GM19395 (cell line): ENCODE results near the gene CDH18.

Source experiments
- ATAC-seq: cut with Tn5 transposase; IDR thresholded peaks from one replicate; pipeline ENCODE4 v1.9.1; 2021; ENCODE audit warnings: mild to moderate bottlenecking, moderate library complexity; ENCODE audit not compliant: unreplicated experiment

The CDH18 gene

GRCh38 chr5:19987612-19988361 is at the start of gene CDH18:
Gene CDH18 (minus strand): TSS chr5:19988200. CDS start chr5:19838986, 149,214 bp downstream.
- ATAC-seq = no peak

GRCh38 chr5:20034717-20035116 is 46.7 kb upstream of the CDH18 start:
- no peak for ATAC-seq

DNA sequence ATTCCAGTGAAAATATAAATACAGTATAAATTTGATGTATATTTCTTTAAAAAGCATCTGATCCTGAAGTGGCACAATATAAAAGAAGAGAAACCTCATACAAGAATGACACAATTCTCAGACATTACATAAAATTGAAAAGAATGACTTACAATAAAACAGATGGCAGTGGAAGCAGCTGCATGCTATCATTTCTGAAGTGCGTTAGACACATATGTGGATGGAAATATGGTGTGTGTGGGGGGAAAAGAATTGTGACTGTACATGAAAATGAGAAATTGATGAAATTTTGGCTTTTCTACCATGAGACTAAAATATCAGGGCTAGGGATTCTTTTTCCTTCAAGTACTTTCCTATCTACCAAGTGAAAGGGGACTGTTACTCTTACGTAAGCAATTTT is 45.9 kb upstream of the CDH18 start:
- ATAC-seq = no peak

- ATAC-seq = no peak
Measured at GRCh38 chr5:20032896-20033295, 44.9 kb upstream of the CDH18 start.

GRCh38 chr5:20030125-20030524 is 42.1 kb upstream of the CDH18 start:
- no peak for ATAC-seq

- ATAC-seq = no peak
Measured at GRCh38 chr5:20029266-20029665, 41.3 kb upstream of the CDH18 start.

DNA sequence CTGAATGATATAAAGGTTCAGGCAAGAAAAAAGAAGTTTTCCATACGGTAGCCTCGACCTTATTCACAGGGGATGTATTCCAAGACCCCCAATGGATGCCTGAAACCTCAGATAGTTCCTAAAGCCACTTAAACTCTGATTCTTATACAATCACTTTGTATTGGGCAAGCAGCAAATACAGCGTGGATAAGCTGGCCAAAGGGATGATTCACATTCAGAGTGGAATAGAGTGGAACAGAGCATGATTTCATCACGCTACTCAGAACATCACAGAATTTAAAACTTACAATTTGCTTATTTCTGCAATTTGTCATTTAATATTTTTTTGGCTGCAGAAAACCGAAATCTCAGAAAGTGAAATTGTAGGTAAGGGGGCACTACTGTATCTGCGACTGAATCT is 40.5 kb upstream of the CDH18 start:
- ATAC-seq = no peak

GRCh38 chr5:20023686-20024180 is 35.7 kb upstream of the CDH18 start:
- no peak for ATAC-seq

DNA sequence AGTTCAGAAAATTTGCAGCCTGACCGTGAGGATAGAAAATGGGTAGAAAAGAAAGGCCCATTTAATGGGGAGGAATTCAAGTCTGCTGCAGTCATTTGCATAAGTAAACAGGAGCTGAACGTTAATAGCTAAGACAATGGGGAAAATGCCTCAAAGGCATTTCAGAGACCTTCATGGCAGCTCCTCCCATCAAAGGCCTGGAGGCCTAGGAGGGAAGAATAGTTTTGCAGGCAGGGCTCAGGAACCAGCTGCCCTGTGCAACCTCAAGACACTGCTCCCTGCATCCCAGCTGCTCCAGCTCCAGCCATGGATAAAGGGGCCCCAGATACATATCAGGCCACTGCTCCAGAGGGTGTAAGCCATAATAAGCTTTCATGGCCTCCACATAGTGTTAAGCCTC is 32.2 kb upstream of the CDH18 start:
- no peak for ATAC-seq

DNA sequence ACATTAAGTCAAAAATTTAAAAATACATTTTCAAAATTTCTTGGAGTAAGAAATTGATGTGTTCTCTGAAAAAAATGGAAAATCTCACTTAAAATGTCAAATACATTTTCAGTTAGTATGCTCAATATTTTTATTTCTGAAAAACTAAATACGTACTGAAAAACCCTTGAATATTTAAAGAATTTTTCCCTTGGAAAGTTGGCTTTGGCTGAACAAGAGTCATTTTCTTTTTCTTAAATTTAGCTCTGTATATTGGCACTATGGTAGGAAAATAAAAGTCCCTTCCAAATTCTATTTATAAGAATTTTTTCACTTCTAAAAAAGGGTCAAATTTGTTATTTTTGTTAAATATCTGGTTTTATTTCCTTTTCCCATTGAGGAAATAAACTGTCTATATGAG is 29.0 kb upstream of the CDH18 start:
- no peak for ATAC-seq

DNA sequence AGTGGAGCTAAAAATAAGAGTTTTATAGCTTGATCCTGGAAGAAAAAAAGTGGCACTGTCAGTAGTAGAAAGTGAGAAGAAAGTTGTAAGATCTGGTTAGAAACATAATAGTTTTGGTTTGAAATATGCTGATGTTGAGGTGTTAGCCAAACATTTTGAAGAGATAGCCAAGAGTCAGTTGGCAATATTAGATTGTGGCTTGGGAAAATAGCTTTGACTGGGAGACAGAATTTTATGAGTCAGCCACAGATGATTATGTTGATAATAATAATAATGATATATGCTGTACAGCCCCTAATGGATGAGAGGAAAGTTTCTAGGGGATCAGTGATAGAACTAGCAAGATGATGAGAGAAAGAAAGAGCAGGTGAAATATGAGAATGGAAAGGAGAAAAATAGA is 12.4 kb upstream of the CDH18 start:
- no peak for ATAC-seq

DNA sequence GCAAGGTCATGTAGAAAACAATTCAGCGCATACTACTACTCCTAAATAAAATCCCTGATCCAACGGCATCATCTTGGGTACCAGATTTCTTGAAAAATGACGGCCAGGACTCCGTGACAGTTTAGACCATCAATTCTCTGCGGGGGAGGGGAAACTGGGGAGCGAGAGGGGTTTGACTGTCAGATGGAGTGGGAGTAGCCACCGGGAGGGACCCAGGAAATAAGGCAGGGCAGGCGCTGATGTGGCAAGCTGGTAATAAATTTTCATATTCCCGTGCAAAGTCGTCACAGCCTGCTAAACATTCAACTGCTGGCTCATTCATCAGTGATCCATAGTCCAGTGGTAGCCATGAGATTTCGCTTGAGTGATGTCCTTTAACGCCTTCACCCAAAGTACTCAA is 457 bp upstream of the CDH18 start:
- no peak for ATAC-seq

DNA sequence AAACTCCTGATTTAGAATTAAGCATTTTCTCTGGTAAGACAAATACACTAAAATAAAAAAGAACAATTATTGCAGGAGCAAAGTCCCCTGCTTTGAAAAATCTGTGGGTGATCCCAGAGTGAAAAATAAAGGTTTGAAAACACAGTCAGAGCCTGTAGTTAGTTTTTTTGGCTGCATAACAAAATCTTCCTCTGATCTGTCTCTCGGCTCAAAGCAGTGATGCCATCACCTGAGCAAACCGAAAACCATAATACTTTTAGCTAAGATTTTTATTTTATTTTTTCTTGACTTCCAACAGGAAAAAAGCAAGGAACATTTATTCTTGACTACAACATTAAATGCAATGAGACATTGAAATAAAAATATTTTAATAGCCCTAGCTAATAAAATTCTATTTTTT is 1.2 kb downstream of the CDH18 start:
- ATAC-seq = no peak

DNA sequence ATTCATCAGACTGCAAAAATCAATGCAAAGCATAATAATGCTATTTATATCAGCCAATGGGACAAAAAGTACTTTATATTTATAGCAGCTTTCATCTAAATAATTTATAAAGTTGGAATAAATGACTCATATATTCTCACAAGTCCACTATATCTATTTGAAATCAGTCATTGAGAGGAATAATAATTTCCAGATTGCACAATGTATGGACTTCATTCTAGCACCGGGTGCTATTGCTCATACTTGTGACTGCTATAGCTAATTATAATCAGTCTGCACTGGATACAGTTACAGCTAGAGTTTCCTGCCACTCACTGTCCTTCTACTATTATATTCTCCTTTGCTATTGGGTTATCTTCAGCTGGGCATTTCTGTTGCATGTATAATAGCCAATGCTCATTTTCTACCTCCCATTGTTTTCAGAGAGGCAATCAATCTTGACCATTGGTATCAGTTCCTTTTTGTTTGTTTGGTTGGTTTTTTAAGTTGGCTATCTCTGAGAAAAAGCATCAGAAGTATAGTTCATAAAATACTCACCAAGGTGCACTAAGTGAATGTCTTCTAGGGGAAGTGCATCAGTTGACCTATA is 1.9 kb downstream of the CDH18 start:
- ATAC-seq = no peak

DNA sequence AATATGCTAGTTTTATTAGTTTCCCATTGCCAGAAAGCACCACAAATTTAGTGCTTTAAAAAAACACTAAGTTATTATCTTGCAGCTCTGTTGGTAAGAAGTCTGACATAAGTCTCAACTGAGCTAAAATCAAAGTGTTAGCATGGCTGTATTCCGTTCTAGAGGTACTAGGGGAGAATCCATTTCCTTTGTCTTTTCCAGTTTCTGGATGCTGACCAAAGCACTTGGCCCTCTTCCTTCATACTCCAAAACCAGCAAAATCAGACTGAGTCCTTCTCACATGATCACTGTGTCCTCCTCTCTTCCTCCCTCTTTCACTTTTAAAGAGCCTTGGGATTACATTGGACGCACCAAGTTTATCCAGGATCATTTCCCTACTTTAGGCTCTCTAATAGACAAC is 9.5 kb downstream of the CDH18 start:
- no peak for ATAC-seq

DNA sequence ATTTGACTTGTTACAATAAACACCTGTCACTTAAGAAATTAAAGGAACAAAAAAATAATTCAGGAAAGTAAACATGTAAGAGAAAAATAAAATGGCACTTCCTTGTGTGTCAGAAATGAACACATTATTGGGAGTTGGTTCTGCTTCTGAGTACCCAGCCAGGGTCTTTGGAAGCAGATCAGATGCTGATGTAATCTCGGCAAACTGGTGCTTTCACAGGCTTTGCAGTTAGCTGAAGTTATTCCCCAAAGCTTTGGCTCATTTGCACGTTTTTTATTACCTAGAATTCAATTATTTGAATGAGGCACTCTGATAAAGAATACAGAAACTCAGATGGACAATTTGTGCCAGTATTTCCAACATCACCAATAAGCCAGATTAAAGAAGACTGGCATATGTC is 10.9 kb downstream of the CDH18 start:
- no peak for ATAC-seq

DNA sequence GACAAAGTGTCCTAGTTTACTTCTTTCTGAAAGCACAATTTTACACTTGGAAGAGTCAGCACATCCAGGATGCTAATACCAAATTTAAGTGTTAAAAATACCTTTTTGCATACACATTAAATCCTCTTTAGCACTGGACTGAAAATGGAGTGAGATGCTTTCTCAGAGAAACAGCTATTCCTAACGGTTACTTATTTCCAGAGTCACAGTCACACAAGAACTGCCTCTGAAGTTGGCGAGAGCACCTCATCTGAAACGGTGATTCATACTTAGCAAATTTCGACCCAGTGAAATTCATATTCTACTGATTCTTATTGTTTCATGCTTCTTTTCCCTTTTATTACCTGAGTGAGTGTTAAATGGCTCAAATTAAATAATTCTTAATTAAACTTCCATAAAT is 12.2 kb downstream of the CDH18 start:
- no peak for ATAC-seq

GRCh38 chr5:19960451-19960850 is 27.5 kb downstream of the CDH18 start:
- no peak for ATAC-seq

GRCh38 chr5:19959830-19960384 is 28.1 kb downstream of the CDH18 start:
- no peak for ATAC-seq

- ATAC-seq = no peak
Measured at GRCh38 chr5:19950897-19951296, 37.1 kb downstream of the CDH18 start.

- ATAC-seq = no peak
Measured at GRCh38 chr5:19940192-19940591, 47.8 kb downstream of the CDH18 start.

DNA sequence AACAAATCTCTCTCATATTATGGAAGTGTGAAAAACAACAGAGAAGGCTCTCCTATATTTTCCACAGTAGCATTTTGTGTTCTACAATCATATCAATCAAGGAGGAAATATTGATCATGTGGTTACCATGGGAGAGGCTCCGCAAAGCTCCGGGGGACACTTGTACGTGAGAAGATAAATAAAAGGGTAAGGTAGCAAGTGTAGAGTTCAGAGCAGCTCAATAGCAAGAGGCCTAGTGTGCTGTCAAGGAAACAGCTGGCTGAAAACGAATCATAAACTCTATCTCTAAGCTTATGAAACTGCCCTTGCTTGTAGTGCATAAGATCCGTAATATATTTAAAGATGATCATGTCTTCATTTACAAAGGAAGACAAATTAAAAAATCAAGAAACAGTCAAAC is 57.5 kb downstream of the CDH18 start:
- no peak for ATAC-seq
